ENCODE results near the gene BIRC2. TPM values are rescaled to one million over a fixed set of nuclear protein-coding genes. Genes with fewer than 3 reads are reported as not detected.

BIRC2 gene
- polyA plus RNA-seq, 2 of the 4 experiments (the other 2 are of a cell fraction), result 24.2 to 60.4 TPM

DNA sequence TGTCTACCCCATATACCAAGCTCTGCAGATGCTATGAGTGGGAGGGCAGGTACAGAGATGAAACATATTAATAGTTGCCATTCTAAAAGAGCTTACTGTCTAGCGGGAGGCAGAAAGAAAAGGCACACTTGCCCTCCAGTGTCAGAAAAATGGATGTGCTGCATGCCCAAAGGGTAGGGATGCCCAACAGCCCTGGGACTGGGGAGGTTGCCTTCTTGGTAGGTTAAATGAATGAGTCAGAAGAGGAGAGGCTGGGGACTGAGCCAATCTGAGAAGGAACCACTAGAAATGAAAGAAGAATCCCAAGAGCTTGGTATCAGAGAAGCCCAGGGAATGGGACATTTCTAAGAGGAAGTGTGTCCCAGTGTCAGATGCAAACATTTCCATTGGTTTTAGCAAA is 28.5 kb upstream of the BIRC2 start:
- peak; percentile 69 to 73 for ATAC-seq
- peak; percentile 50 to 79 for DNase-seq (ENCODE audit: low read depth in 1 of 2, low spot score in 1 of 2)
- Histone ChIP-seq H3K27ac (peak overlapping the region; percentile 80 to 91), H3K4me3 (peak overlapping the region; percentile 52), H3K4me2 (peak overlapping the region; percentile 96), H3K4me1 (peaks cover 79% of the 10 kb centered on the region), H3K9me3 (no peaks in the 10 kb centered on the region)
- TF ChIP-seq MYC (IDR thresholded peaks at IDR 0.05; ENCODE audit: borderline replicate concordance, low read length) (no peak), CHD2 (IDR thresholded peaks at IDR 0.05; ENCODE audit: low read length, partially characterized antibody) (no peak), NR3C1 (IDR thresholded peaks at IDR 0.05) (no peak), KDM5A (IDR thresholded peaks at IDR 0.05) (no peak), RAD21 (conservative IDR thresholded peaks at IDR 0.05 in 1 of 2, IDR thresholded peaks at IDR 0.05 in 1 of 2) (peak; percentile 21 to 22; a peak in 1 of 5 replicates), FOSL2 (IDR thresholded peaks at IDR 0.05) (no peak), FOSL2 (CRISPR knock-in tag; IDR thresholded peaks at IDR 0.05) (peak; percentile 35; the same call in 1 of the 2 replicates), TFCP2L1 (CRISPR knock-in tag; IDR thresholded peaks at IDR 0.05) (no peak), CHD4 (IDR thresholded peaks at IDR 0.05; ENCODE audit: borderline replicate concordance) (no peak), ZSCAN20 (CRISPR knock-in tag; IDR thresholded peaks at IDR 0.05) (no peak), RCOR1 (IDR thresholded peaks at IDR 0.05; ENCODE audit: low read depth, low read length) (no peak)
- TF ChIP-seq, protein P1, sequence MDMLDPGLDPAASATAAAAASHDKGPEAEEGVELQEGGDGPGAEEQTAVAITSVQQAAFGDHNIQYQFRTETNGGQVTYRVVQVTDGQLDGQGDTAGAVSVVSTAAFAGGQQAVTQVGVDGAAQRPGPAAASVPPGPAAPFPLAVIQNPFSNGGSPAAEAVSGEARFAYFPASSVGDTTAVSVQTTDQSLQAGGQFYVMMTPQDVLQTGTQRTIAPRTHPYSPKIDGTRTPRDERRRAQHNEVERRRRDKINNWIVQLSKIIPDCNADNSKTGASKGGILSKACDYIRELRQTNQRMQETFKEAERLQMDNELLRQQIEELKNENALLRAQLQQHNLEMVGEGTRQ (IDR thresholded peaks at IDR 0.05), result no peak
- ChIA-PET CTCF (interaction anchor here (0.8 to 2.0 kb wide), 7 partner anchors 18 to 793 kb away, joined by 3 to 15 read pairs (median 6); no protein-coding TSS in a partner anchor), POLR2A (interaction anchor here (1.0 kb wide), 1 partner anchor 25 kb away, joined by 3 read pairs; no protein-coding TSS in a partner anchor)
- 0% methylated on average over 1 of the region's 1 CpG for WGBS (ENCODE audit: missing lambda C conversion rate)
- no peak for FAIRE-seq

DNA sequence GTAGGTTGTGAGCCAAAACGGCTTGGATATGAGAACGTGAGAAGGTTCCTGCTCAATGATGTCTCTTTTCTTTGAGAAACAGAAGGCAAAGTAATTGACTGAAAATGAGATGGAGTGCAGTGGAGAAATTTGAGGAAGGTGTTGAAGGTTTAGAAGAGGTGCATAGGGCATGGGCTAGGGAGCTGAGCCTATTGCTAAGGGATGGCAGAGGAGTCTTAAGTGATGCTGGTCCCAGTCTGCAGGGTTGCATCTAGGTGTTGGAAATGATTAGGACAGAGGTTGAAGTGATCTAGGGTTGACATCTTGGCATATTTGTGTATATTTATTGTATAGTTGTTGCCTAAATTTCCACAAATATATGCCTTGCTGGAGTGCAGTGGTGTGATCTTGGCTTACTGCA is 27.5 kb upstream of the BIRC2 start:
- no peaks in the 10 kb centered on the region for H3K9me3 ChIP-seq
- H3K4me2 ChIP-seq, result peak overlapping the region; percentile 96
- H3K4me3 ChIP-seq, result peak overlapping the region; percentile 52; the same call in 1 of the 3 replicates
- peaks cover 79% of the 10 kb centered on the region; the same call in 2 of the 3 replicates for H3K4me1 ChIP-seq
- 27% methylated on average over 2 of the region's 2 CpGs for WGBS (ENCODE audit: missing lambda C conversion rate)
- ChIA-PET POLR2A (no interaction called here), CTCF (interaction anchor here (1.6 to 2.6 kb wide), 3 partner anchors 26 to 48 kb away, joined by 3 to 9 read pairs (median 6); no protein-coding TSS in a partner anchor)
- DNase-seq (ENCODE audit: low read depth in 1 of 2, low spot score in 1 of 2) (no peak), ATAC-seq (no peak), FAIRE-seq (no peak)
- peak overlapping the region; percentile 80 to 91 for H3K27ac ChIP-seq
- TF ChIP-seq ZSCAN20 (CRISPR knock-in tag; IDR thresholded peaks at IDR 0.05) (no peak), HOXA7 (CRISPR knock-in tag; IDR thresholded peaks at IDR 0.05) (no peak), CBX2 (IDR thresholded peaks at IDR 0.05; ENCODE audit: borderline replicate concordance, low read depth) (no peak)
- TF ChIP-seq, protein P2, sequence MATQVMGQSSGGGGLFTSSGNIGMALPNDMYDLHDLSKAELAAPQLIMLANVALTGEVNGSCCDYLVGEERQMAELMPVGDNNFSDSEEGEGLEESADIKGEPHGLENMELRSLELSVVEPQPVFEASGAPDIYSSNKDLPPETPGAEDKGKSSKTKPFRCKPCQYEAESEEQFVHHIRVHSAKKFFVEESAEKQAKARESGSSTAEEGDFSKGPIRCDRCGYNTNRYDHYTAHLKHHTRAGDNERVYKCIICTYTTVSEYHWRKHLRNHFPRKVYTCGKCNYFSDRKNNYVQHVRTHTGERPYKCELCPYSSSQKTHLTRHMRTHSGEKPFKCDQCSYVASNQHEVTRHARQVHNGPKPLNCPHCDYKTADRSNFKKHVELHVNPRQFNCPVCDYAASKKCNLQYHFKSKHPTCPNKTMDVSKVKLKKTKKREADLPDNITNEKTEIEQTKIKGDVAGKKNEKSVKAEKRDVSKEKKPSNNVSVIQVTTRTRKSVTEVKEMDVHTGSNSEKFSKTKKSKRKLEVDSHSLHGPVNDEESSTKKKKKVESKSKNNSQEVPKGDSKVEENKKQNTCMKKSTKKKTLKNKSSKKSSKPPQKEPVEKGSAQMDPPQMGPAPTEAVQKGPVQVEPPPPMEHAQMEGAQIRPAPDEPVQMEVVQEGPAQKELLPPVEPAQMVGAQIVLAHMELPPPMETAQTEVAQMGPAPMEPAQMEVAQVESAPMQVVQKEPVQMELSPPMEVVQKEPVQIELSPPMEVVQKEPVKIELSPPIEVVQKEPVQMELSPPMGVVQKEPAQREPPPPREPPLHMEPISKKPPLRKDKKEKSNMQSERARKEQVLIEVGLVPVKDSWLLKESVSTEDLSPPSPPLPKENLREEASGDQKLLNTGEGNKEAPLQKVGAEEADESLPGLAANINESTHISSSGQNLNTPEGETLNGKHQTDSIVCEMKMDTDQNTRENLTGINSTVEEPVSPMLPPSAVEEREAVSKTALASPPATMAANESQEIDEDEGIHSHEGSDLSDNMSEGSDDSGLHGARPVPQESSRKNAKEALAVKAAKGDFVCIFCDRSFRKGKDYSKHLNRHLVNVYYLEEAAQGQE (IDR thresholded peaks at IDR 0.05), result no peak

DNA sequence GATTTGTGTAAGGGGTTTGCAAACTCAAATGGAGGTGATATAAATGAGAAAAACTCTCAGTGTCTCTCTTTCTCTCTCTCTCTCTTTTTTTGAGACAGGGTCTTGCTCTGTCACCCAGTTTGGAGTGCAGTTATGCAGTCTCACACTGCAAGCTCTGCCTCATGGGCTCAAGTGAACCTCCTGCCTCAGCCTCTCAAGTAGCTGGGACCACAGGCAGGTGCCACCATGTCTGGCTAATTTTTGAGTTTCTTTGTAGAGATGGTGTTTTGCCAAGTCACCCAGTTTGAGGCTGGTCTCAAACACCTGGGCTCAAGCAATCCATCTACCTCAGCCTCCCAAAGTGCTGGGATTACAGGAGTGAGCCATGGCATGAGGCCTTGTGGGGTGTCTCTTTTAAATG is 26.8 kb upstream of the BIRC2 start:
- peaks cover 78% of the 10 kb centered on the region; the same call in 2 of the 3 replicates for H3K4me1 ChIP-seq
- CTCF ChIA-PET, result interaction anchor here (1.3 to 2.6 kb wide), 4 partner anchors 8 to 47 kb away, joined by 3 to 9 read pairs (median 4); no protein-coding TSS in a partner anchor

More for the DNA sequence above, 26.8 kb upstream of the BIRC2 start:
- DNase-seq (ENCODE audit: low read depth in 1 of 2, low spot score in 1 of 2) (no peak), FAIRE-seq (no peak), ATAC-seq (no peak)
- TF ChIP-seq, protein P3, sequence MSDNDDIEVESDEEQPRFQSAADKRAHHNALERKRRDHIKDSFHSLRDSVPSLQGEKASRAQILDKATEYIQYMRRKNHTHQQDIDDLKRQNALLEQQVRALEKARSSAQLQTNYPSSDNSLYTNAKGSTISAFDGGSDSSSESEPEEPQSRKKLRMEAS (IDR thresholded peaks at IDR 0.05), result no peak
- H3K9me3 ChIP-seq, result no peaks in the 10 kb centered on the region
- POLR2A ChIA-PET, result no interaction called here
- no peak overlapping the region for H3K4me3 ChIP-seq
- H3K27ac ChIP-seq, result peak overlapping the region; percentile 80 to 91
- peak overlapping the region; percentile 96 for H3K4me2 ChIP-seq

Measured in A549 (cell line).